ENCODE data around the gene SUPT6H.
A peak's percentile ranks its signal among the peaks of the same experiment; 100 is the strongest.
"Not testable (repeated sequence)": the region's sequence is repeated elsewhere in the genome, so short reads cannot be mapped to it uniquely, and the experiment has no call there.

The SUPT6H gene

DNA sequence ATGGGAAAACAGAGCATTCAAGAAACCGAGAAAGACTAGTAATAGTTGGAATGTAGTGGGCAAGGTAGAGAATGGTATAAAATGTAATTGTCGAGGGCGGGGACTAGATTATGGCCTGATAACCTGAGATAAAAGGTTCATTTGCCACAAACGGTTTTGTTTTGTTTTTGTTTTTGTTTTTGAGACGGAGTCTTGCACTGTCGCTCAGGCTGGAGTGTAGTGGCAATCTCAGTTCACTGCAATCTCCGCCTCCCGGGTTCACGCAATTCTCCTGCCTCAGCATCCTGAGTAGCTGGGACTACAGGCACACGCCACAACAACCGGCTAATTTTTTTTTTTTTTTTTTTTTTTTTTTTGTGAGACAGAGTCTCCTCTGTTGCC is 67.9 kb downstream of the SUPT6H start:
- no peaks in the 10 kb centered on the region for H3K9me3 Mint-ChIP-seq
- DNase-seq, result no peak
- H3K36me3 Mint-ChIP-seq (ENCODE audit: low read depth), result no peaks in the 10 kb centered on the region
- H3K27me3 Mint-ChIP-seq (ENCODE audit: low read depth, poor library complexity), result no peaks in the 10 kb centered on the region
- peak overlapping the region; percentile 29 for H3K27ac Mint-ChIP-seq
- H3K4me3 Mint-ChIP-seq, result no peak overlapping the region
- peaks cover 27% of the 10 kb centered on the region for H3K4me1 Mint-ChIP-seq
- TF ChIP-seq, protein P1, sequence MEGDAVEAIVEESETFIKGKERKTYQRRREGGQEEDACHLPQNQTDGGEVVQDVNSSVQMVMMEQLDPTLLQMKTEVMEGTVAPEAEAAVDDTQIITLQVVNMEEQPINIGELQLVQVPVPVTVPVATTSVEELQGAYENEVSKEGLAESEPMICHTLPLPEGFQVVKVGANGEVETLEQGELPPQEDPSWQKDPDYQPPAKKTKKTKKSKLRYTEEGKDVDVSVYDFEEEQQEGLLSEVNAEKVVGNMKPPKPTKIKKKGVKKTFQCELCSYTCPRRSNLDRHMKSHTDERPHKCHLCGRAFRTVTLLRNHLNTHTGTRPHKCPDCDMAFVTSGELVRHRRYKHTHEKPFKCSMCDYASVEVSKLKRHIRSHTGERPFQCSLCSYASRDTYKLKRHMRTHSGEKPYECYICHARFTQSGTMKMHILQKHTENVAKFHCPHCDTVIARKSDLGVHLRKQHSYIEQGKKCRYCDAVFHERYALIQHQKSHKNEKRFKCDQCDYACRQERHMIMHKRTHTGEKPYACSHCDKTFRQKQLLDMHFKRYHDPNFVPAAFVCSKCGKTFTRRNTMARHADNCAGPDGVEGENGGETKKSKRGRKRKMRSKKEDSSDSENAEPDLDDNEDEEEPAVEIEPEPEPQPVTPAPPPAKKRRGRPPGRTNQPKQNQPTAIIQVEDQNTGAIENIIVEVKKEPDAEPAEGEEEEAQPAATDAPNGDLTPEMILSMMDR (IDR thresholded peaks at IDR 0.05), result no peak

DNA sequence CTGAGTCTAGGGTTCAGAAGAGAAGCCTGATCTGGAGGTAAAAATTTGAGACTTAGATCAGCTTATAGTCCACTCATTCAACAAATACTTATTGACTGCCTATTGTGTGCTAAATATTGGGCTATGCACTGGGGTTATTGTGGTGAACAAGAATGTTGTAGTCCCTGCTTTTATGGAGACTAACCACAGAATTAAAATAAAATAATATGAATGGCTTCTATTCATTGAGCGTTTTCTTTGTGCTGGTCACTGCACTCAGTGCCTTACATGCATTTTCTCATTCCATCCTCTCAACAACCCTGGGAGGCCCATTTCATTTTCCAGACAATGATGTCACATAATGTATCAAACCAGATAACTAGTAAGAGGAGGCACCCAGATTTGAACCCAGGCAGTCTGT is 71.3 kb downstream of the SUPT6H start:
- H3K36me3 Mint-ChIP-seq (ENCODE audit: low read depth), result peaks cover 5% of the 10 kb centered on the region
- no peaks in the 10 kb centered on the region for H3K9me3 Mint-ChIP-seq
- H3K27me3 Mint-ChIP-seq (ENCODE audit: low read depth, poor library complexity), result no peaks in the 10 kb centered on the region
- no peak overlapping the region for H3K4me3 Mint-ChIP-seq
- H3K4me1 Mint-ChIP-seq, result peaks cover 15% of the 10 kb centered on the region
- no peak for DNase-seq
- H3K27ac Mint-ChIP-seq, result no peak overlapping the region
- TF ChIP-seq, protein P1 (IDR thresholded peaks at IDR 0.05), result no peak

DNA sequence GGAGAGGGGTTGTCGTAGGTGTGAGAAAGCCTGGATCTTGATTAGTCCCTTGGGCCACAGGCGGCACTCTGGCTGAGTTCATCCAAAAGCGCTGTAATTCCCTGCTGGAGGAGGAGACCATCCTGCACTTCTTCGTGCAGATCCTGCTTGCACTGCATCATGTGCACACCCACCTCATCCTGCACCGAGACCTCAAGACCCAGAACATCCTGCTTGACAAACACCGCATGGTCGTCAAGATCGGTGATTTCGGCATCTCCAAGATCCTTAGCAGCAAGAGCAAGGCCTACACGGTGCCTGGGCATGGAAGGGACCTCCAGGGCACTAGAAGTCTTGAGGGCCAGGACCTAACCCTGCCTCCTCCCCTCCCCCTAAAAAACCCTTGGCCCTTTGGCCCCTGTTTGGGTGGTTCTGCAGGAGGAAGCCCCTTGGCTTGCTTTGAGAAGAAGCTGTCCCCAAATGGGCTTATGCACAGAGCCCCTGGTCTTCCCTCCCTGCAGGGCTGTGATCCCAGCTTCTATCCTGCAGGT is 72.8 kb downstream of the SUPT6H start:
- Mint-ChIP-seq H3K4me1 (peaks cover 16% of the 10 kb centered on the region), H3K36me3 (ENCODE audit: low read depth) (peaks cover 10% of the 10 kb centered on the region)

DNA sequence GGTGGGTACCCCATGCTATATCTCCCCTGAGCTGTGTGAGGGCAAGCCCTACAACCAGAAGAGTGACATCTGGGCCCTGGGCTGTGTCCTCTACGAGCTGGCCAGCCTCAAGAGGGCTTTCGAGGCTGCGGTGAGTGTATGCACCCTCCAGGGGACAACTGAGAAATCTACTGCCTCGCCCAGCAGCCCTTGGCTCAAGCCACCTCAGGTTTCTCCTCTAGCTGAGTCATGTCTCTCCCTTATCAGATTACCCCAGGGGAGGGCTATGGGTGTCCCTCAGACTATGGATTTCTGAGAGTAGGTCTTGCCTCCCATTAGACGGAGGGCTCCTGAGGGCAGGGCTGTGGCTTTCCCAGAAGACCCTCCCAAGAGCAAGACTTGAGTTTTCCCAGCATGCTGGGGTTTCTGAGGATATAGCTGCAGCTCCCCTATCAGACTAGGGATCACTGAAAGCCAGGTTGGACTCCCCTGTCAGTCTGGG is 73.3 kb downstream of the SUPT6H start:
- no peaks in the 10 kb centered on the region for H3K27me3 Mint-ChIP-seq (ENCODE audit: low read depth, poor library complexity)
- peaks cover 14% of the 10 kb centered on the region for H3K4me1 Mint-ChIP-seq
- no peaks in the 10 kb centered on the region for H3K9me3 Mint-ChIP-seq
- no peak overlapping the region for H3K27ac Mint-ChIP-seq
- peaks cover 10% of the 10 kb centered on the region for H3K36me3 Mint-ChIP-seq (ENCODE audit: low read depth)
- H3K4me3 Mint-ChIP-seq, result no peak overlapping the region
- no peak for DNase-seq
- TF ChIP-seq, protein P1 (IDR thresholded peaks at IDR 0.05), result no peak

More for the DNA sequence above, 72.8 kb downstream of the SUPT6H start:
- Mint-ChIP-seq H3K27me3 (ENCODE audit: low read depth, poor library complexity) (no peaks in the 10 kb centered on the region), H3K4me3 (no peak overlapping the region), H3K27ac (no peak overlapping the region), H3K9me3 (no peaks in the 10 kb centered on the region)
- no peak for DNase-seq
- TF ChIP-seq, protein P1 (IDR thresholded peaks at IDR 0.05), result no peak

DNA sequence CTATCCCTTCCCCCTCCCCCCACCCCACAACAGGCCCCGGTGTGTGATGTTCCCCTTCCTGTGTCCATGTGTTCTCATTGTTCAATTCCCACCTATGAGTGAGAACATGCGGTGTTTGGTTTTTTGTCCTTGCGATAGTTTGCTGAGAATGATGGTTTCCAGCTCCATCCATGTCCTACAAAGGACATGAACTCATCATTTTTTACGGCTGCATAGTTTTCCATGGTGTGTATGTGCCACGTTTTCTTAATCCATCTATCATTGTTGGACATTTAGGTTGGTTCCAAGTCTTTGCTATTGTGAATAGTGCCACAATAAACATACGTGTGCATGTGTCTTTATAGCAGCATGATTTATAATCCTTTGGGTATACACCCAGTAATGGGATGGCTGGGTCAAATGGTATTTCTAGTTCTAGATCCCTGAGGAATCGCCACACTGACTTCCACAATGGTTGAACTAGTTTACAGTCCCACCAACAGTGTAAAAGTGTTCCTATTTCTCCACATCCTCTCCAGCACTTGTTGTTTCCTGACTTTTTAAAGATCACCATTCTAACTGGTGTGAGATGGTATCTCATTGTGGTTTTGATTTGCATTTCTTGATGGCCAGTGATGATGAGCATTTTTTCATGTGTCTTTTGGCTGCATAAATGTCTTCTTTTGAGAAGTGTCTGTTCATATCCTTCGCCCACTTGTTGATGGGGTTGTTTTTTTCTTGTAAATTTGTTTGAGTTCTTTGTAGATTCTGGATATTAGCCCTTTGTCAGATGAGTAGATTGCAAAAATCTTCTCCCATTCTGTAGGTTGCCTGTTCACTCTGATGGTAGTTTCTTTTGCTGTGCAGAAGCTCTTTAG is 74.1 kb downstream of the SUPT6H start:
- not testable (repeated sequence) for H3K27ac Mint-ChIP-seq; H3K27me3 Mint-ChIP-seq (ENCODE audit: low read depth, poor library complexity); DNase-seq; H3K9me3 Mint-ChIP-seq; H3K4me3 Mint-ChIP-seq
- H3K4me1 Mint-ChIP-seq, result peaks cover 14% of the 10 kb centered on the region
- peaks cover 10% of the 10 kb centered on the region for H3K36me3 Mint-ChIP-seq (ENCODE audit: low read depth)

DNA sequence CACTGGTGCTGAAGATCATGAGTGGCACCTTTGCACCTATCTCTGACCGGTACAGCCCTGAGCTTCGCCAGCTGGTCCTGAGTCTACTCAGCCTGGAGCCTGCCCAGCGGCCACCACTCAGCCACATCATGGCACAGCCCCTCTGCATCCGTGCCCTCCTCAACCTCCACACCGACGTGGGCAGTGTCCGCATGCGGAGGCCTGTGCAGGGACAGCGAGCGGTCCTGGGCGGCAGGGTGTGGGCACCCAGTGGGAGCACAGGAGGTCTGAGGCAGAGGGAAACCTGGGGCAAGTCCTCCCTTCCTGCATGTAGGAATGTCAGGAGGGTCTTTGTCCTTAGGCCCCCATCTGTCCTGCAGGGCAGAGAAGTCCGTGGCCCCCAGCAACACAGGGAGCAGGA is 75.3 kb downstream of the SUPT6H start:
- TF ChIP-seq, protein P1 (IDR thresholded peaks at IDR 0.05), result no peak
- no peaks in the 10 kb centered on the region for H3K27me3 Mint-ChIP-seq (ENCODE audit: low read depth, poor library complexity)
- no peak overlapping the region for H3K27ac Mint-ChIP-seq
- peaks cover 10% of the 10 kb centered on the region for H3K36me3 Mint-ChIP-seq (ENCODE audit: low read depth)
- no peaks in the 10 kb centered on the region for H3K9me3 Mint-ChIP-seq
- no peak for DNase-seq
- no peak overlapping the region for H3K4me3 Mint-ChIP-seq
- peaks cover 25% of the 10 kb centered on the region for H3K4me1 Mint-ChIP-seq

Data from nephron progenitor cell (in vitro differentiated cells).